Transverse colon (tissue), 3 donors: Measurements from ENCODE around the gene SHE.

Experiments
- POLR2A ChIP-seq: fragments of 450-650 bp; IDR thresholded peaks from one replicate; pipeline ENCODE4 v1.6.1; 2016; ENCODE audit warnings: antibody characterized with exemption, mild to moderate bottlenecking, moderate library complexity
- TF ChIP-seq, protein P1 (sequence below), 5 experiments: fragments of 200-600 bp in 3 of 5; fragments of 450-650 bp in 2 of 5; sonication (generic) in 3 of 5; IDR thresholded peaks; 1 replicate in 2 of 5; 2 replicates in 3 of 5; pipeline ENCODE4 v1.5.1; 2016 to 2017; ENCODE audit warnings: antibody characterized with exemption in 5 of 5, inconsistent platforms in 3 of 5, mild to moderate bottlenecking in 2 of 5, moderate library complexity in 1 of 5

DNA sequence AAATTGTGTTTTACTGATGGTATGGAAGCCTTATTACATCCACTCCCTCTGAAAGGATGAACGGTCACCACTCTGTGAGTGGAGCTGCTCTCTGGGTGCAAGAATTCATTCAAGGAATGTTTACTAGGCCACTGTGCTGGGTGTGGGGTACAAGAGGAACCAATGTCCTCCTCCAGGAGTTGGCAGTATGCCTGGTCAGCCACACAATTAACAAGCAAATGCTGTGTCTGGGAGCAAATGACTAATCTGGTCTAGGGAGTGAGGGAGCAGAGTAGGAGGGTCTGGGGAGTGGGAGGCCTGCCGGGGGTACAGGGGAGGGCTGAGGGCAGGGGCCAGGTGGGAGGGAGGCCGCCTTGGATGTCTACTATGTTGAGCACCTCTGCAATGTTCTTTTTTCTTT is 27.4 kb downstream of the SHE start:
- no peak for TF ChIP-seq POLR2A
- TF ChIP-seq, protein P1, sequence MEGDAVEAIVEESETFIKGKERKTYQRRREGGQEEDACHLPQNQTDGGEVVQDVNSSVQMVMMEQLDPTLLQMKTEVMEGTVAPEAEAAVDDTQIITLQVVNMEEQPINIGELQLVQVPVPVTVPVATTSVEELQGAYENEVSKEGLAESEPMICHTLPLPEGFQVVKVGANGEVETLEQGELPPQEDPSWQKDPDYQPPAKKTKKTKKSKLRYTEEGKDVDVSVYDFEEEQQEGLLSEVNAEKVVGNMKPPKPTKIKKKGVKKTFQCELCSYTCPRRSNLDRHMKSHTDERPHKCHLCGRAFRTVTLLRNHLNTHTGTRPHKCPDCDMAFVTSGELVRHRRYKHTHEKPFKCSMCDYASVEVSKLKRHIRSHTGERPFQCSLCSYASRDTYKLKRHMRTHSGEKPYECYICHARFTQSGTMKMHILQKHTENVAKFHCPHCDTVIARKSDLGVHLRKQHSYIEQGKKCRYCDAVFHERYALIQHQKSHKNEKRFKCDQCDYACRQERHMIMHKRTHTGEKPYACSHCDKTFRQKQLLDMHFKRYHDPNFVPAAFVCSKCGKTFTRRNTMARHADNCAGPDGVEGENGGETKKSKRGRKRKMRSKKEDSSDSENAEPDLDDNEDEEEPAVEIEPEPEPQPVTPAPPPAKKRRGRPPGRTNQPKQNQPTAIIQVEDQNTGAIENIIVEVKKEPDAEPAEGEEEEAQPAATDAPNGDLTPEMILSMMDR (IDR thresholded peaks at IDR 0.05) = no peak
